Hepatocyte (in vitro differentiated cells): ENCODE data around the gene LUC7L.
"Not testable (repeated sequence)": the region's sequence is repeated elsewhere in the genome, so short reads cannot be mapped to it uniquely, and the experiment has no call there.

Source experiments
- EZH2phosphoT487 ChIP-seq: fragments of 200-600 bp; sonication (generic); IDR thresholded peaks from one replicate; pipeline ENCODE4 v1.6.1; 2018; ENCODE audit warnings: antibody characterized with exemption, mild to moderate bottlenecking, low read depth, moderate library complexity; ENCODE audit not compliant: unreplicated experiment, severe bottlenecking
- TF ChIP-seq, protein P1 (sequence below): fragments of 200-600 bp; sonication (generic); IDR thresholded peaks from 2 replicates; pipeline ENCODE4 v1.5.1; 2016; ENCODE audit warnings: antibody characterized with exemption, mild to moderate bottlenecking; ENCODE audit not compliant: poor library complexity

DNA sequence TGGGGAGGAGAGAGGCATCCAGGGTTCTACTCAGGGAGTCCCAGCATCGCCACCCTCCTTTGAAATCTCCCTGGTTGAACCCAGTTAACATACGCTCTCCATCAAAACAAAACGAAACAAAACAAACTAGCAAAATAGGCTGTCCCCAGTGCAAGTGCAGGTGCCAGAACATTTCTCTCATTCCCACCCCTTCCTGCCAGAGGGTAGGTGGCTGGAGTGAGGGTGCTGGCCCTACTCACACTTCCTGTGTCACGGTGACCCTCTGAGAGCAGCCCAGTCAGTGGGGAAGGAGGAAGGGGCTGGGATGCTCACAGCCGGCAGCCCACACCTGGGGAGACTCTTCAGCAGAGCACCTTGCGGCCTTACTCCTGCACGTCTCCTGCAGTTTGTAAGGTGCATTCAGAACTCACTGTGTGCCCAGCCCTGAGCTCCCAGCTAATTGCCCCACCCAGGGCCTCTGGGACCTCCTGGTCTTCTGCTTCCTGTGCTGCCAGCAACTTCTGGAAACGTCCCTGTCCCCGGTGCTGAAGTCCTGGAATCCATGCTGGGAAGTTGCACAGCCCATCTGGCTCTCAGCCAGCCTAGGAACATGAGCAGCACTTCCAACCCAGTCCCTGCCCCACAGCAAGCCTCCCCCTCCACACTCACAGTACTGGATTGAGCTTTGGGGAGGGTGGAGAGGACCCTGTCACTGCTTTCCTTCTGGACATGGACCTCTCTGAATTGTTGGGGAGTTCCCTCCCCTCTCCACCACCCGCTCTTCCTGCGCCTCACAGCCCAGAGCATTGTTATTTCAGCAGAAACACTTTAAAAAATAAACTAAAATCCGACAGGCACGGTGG, 55.1 kb downstream of the LUC7L start:
- TF ChIP-seq, protein P1, sequence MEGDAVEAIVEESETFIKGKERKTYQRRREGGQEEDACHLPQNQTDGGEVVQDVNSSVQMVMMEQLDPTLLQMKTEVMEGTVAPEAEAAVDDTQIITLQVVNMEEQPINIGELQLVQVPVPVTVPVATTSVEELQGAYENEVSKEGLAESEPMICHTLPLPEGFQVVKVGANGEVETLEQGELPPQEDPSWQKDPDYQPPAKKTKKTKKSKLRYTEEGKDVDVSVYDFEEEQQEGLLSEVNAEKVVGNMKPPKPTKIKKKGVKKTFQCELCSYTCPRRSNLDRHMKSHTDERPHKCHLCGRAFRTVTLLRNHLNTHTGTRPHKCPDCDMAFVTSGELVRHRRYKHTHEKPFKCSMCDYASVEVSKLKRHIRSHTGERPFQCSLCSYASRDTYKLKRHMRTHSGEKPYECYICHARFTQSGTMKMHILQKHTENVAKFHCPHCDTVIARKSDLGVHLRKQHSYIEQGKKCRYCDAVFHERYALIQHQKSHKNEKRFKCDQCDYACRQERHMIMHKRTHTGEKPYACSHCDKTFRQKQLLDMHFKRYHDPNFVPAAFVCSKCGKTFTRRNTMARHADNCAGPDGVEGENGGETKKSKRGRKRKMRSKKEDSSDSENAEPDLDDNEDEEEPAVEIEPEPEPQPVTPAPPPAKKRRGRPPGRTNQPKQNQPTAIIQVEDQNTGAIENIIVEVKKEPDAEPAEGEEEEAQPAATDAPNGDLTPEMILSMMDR = not testable (repeated sequence)
- TF ChIP-seq EZH2phosphoT487 = not testable (repeated sequence)
